SU-DHL-6 (cell line): Measurements from ENCODE around the gene CATSPERZ.

ENCODE experiments used
- H2AFZ ChIP-seq: fragments of 200-600 bp; sonication (generic); 2 replicates; pipeline ENCODE4 v1.6.1; 2014; ENCODE audit warnings: low read depth, mild to moderate bottlenecking, moderate library complexity, mixed read lengths, antibody characterized with exemption, low read length; ENCODE audit not compliant: severe bottlenecking
- H3F3A ChIP-seq: fragments of 200-600 bp; shearing (Covaris generic); 2 replicates; pipeline ENCODE4 v1.6.0; 2016; ENCODE audit warnings: antibody characterized with exemption, mild to moderate bottlenecking; ENCODE audit not compliant: insufficient read depth
- H3K27ac ChIP-seq: fragments of 200-600 bp; sonication (generic); 2 replicates; pipeline ENCODE4 v1.5.1; 2016; ENCODE audit warnings: low read depth, mild to moderate bottlenecking, low read length, moderate library complexity, mixed read lengths
- H3K27me3 ChIP-seq: fragments of 200-600 bp; sonication (generic), shearing (Covaris generic); 2 replicates; pipeline ENCODE4 v1.6.0; 2014; ENCODE audit warnings: mild to moderate bottlenecking, low read length
- H3K36me3 ChIP-seq: fragments of 200-600 bp; sonication (generic); 2 replicates; pipeline ENCODE4 v1.6.1; 2014; ENCODE audit warnings: mild to moderate bottlenecking, low read length, mixed read lengths
- H3K4me2 ChIP-seq: fragments of 300-600, 200-600 bp; shearing (Covaris generic), sonication (generic); 2 replicates; pipeline ENCODE4 v1.6.0; 2014; ENCODE audit warnings: low read length, low read depth, mild to moderate bottlenecking; ENCODE audit not compliant: poor library complexity, severe bottlenecking
- H3K4me3 ChIP-seq: fragments of 200-600 bp; sonication (generic); 2 replicates; pipeline ENCODE4 v1.5.1; 2014; ENCODE audit warnings: antibody characterized with exemption, low read length, mild to moderate bottlenecking, mixed read lengths; ENCODE audit not compliant: insufficient read depth, poor library complexity, severe bottlenecking
- H3K79me2 ChIP-seq: fragments of 200-600 bp; sonication (generic); 2 replicates; pipeline ENCODE4 v1.6.1; 2014; ENCODE audit warnings: mild to moderate bottlenecking, low read length, moderate library complexity; ENCODE audit not compliant: insufficient read depth
- H3K9ac ChIP-seq: fragments of 200-600 bp; sonication (generic); 2 replicates; pipeline ENCODE4 v1.7.0; 2014; ENCODE audit warnings: mild to moderate bottlenecking, low read length
- H3K9me2 ChIP-seq: fragments of 200-600 bp; sonication (generic); replicated peaks from 2 replicates; pipeline ENCODE4 v1.6.1; 2014; ENCODE audit warnings: low read length; ENCODE audit not compliant: insufficient read depth
- H3K9me3 ChIP-seq: fragments of 200-600 bp; sonication (generic); 2 replicates; pipeline ENCODE4 v1.6.1; 2014; ENCODE audit warnings: low read length, mixed read lengths; ENCODE audit not compliant: insufficient read depth
- H4K20me1 ChIP-seq: fragments of 200-600 bp; sonication (generic); 2 replicates; pipeline ENCODE4 v1.6.1; 2014; ENCODE audit warnings: low read depth, mild to moderate bottlenecking, antibody characterized with exemption, low read length, moderate library complexity, mixed read lengths
- CTCF ChIP-seq: fragments of 200-600 bp; sonication (generic); IDR thresholded peaks from one replicate; pipeline ENCODE4 v1.5.1; 2017; ENCODE audit warnings: antibody characterized with exemption, mild to moderate bottlenecking, low read length, moderate library complexity; ENCODE audit not compliant: insufficient read depth, poor library complexity, severe bottlenecking
- EZH2phosphoT487 ChIP-seq: fragments of 200-600 bp; sonication (generic), shearing (Covaris generic); conservative IDR thresholded peaks from 2 replicates; pipeline ENCODE4 v1.6.1; 2018; ENCODE audit warnings: mild to moderate bottlenecking, antibody characterized with exemption, low read length, moderate library complexity, mixed read lengths

The CATSPERZ gene

GRCh38 chr11:64275031-64275800 is 24.9 kb upstream of the CATSPERZ start:
- TF ChIP-seq CTCF, result no peak
- TF ChIP-seq EZH2phosphoT487, result no peak
- H3K9ac ChIP-seq, result no peak overlapping the region
- no peak overlapping the region for H2AFZ ChIP-seq
- H3F3A ChIP-seq, result peaks cover 13% of the 10 kb centered on the region; the same call in 1 of the 2 replicates
- H3K36me3 ChIP-seq, result no peaks in the 10 kb centered on the region
- H3K79me2 ChIP-seq, result no peaks in the 10 kb centered on the region
- no peak overlapping the region for H3K4me2 ChIP-seq
- no peaks in the 10 kb centered on the region for H3K27me3 ChIP-seq
- H3K4me3 ChIP-seq, result no peak overlapping the region
- H3K9me2 ChIP-seq, result no peaks in the 10 kb centered on the region
- no peak overlapping the region for H3K27ac ChIP-seq
- no peaks in the 10 kb centered on the region for H3K9me3 ChIP-seq
- no peaks in the 10 kb centered on the region for H4K20me1 ChIP-seq

GRCh38 chr11:64275841-64276240 is 24.3 kb upstream of the CATSPERZ start:
- Histone ChIP-seq H3K9ac (no peak overlapping the region), H3K79me2 (no peaks in the 10 kb centered on the region), H3K27me3 (no peaks in the 10 kb centered on the region), H3K9me2 (no peaks in the 10 kb centered on the region), H3K27ac (no peak overlapping the region), H3K4me3 (no peak overlapping the region), H3K36me3 (no peaks in the 10 kb centered on the region), H2AFZ (no peak overlapping the region), H3K9me3 (no peaks in the 10 kb centered on the region), H3F3A (peaks cover 8% of the 10 kb centered on the region; the same call in 1 of the 2 replicates), H4K20me1 (no peaks in the 10 kb centered on the region), H3K4me2 (no peak overlapping the region)
- TF ChIP-seq EZH2phosphoT487 (no peak), CTCF (no peak)

GRCh38 chr11:64276653-64277431 is 23.3 kb upstream of the CATSPERZ start:
- Histone ChIP-seq H3K36me3 (no peaks in the 10 kb centered on the region), H3K79me2 (no peaks in the 10 kb centered on the region), H3K27me3 (no peaks in the 10 kb centered on the region), H3K4me3 (no peak overlapping the region), H2AFZ (no peak overlapping the region), H3K27ac (no peak overlapping the region), H3K9ac (no peak overlapping the region), H3F3A (peaks cover 7% of the 10 kb centered on the region; the same call in 1 of the 2 replicates), H3K9me2 (no peaks in the 10 kb centered on the region), H3K4me2 (no peak overlapping the region), H3K9me3 (no peaks in the 10 kb centered on the region), H4K20me1 (no peaks in the 10 kb centered on the region)
- no peak for TF ChIP-seq EZH2phosphoT487
- no peak for TF ChIP-seq CTCF
